K562 (cell line): ENCODE data around the gene GALNT13.

Experiments used
- ELF2 ChIP-seq: fragments of 250-450 bp; sonication (Bioruptor Pico); IDR thresholded peaks from 2 replicates; pipeline ENCODE4 v1.5.0; 2021; ENCODE audit warnings: mild to moderate bottlenecking
- MAFG ChIP-seq: fragments of 450-650 bp; conservative IDR thresholded peaks from 2 replicates; pipeline ENCODE4 v1.6.1; 2016; ENCODE audit warnings: missing genetic modification characterization, missing compliant biosample characterization
- MAZ ChIP-seq, 2 experiments: fragments of 450-650 bp in 1 of 2; sonication (generic) in 1 of 2; formaldehyde crosslinking; IDR thresholded peaks in 1 of 2; conservative IDR thresholded peaks in 1 of 2; 2 replicates each; pipeline versions ENCODE4 v1.4.0 to v1.5.0; 2020; ENCODE audit warnings: mild to moderate bottlenecking in 1 of 2, missing genetic modification reagents in 1 of 2

- TF ChIP-seq ELF2 (CRISPR knock-in tag) = no peak
- TF ChIP-seq MAZ (CRISPR knock-in tag; conservative IDR thresholded peaks at IDR 0.05 in 1 of 2, IDR thresholded peaks at IDR 0.05 in 1 of 2) = no peak
- TF ChIP-seq MAFG = no peak
Observed at GRCh38 chr2:154403242-154403790, 531.6 kb downstream of the GALNT13 start.
